GM18508 (cell line): ENCODE measurements around the gene RNPEP.
"Not testable (repeated sequence)": the region's sequence is repeated elsewhere in the genome, so short reads cannot be mapped to it uniquely, and the experiment has no call there.

Experiments
- ATAC-seq: cut with Tn5 transposase; IDR thresholded peaks from one replicate; pipeline ENCODE4 v1.9.1; 2021; ENCODE audit warnings: moderate number of reproducible peaks; ENCODE audit not compliant: insufficient read depth, unreplicated experiment

The RNPEP gene

DNA sequence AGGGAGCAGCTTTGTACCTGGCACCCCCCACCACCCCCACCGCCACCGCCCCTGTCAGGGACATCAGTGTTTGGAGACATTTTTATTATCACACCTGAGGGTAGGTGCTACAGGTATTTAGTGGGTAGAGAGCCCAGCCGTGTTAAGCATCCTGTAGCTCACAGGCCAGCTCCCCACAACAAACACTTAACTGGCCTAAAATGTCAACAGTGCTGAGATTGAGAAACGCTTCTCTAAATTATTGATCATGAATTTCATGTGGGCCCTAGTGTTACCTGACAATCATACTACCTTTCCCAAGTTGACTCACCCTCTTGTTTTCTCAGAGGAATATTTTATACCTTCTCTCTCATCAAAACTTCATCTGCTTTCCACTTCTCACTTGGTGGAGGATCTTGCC lies 49.3 kb downstream of the RNPEP start:
- ATAC-seq = no peak

GRCh38 chr1:202034149-202034682 lies 51.8 kb downstream of the RNPEP start:
- no peak for ATAC-seq

DNA sequence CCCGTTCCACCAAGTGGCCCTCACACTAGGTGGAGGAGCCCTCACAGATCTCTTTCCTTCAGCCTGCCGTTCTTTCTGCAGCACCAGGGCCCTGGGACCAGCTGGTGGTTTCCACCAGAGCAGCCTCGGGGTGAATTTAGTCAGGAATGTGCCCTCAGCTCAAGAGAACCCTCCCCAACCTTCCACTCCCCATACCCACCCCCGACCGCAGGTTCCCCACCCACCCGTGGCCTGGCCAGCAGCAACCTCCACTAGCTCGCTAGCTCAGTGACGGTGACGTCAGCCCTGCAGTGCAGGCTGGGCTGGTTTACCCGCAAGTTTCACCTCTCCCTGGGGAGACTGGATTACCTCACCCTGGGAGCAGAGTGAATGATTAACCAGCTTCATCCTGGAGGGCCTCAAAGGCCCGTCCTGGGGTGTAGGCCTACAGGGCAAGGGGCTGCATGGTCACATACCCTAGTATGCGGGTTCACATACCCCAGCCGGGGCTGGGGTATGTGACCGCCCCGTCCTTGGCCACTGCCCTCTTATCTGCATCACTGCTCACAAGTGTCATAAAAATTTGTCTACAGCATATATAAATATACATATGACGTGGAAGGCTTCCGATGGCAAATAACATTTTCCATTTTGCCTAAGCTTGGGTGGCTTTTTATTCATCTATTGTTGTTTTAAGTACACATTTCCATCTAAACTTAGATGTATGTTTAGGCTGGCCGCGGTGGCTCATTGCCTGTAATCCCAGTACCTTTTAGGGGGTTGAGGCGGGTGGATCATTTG lies 52.4 kb downstream of the RNPEP start:
- no peak for ATAC-seq

GRCh38 chr1:202036595-202037387 lies 54.3 kb downstream of the RNPEP start:
- no peak for ATAC-seq

DNA sequence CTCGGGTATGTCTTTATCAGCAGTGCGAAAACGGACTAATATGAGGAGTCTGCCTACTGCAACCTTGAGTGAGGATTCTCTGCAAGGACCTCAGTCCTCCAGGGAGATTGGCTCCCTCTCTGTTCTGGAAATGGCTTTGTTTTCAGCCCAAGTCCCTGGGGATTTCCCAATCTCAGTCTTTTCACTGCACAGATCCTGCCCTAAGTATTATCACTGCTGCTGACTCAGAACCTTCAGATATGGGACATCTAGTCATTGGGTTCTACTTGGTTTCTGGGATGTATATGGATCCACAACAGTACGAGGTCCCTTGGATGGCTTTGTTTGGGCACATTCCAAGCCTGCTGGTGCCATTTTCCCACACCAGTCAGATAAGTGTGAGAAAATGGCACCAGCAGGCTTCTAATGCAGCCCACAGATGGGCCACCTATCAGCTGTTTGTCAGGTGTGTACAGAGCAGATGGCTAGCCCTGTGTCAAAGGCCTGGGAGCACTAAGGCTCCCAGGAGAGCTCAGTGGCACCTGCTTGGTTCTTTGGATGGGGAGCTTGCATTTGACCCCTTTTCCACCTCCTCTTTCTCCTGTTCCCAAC lies 55.4 kb downstream of the RNPEP start:
- no peak for ATAC-seq

- no peak for ATAC-seq
Observed at GRCh38 chr1:202038688-202039346, 56.4 kb downstream of the RNPEP start.

DNA sequence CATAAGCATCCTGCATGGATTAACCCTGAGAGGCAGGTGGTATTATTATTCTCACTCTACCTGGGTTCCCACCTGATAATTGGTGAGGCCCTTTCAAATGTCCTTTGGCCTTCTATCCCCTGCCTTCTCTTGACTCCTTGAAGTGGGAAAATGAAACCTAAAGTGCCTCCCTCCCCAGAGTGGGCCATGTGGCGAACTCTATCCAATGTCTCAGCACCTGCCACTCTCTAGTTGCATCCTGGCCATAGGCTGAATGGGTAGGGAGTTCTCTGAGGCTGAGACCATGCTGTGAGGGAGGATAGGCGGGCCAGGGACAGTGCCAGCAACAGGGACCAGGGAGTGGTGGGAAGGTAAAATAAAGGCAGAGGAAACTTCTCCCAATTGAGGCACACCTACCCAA lies 63.3 kb downstream of the RNPEP start:
- no peak for ATAC-seq

- no peak for ATAC-seq
Observed at GRCh38 chr1:202046227-202046626, 63.8 kb downstream of the RNPEP start.

- ATAC-seq = no peak
Observed at GRCh38 chr1:202046748-202047708, 64.6 kb downstream of the RNPEP start.

GRCh38 chr1:202047977-202048376 lies 65.5 kb downstream of the RNPEP start:
- no peak for ATAC-seq

GRCh38 chr1:202049129-202049528 lies 66.7 kb downstream of the RNPEP start:
- ATAC-seq = no peak

DNA sequence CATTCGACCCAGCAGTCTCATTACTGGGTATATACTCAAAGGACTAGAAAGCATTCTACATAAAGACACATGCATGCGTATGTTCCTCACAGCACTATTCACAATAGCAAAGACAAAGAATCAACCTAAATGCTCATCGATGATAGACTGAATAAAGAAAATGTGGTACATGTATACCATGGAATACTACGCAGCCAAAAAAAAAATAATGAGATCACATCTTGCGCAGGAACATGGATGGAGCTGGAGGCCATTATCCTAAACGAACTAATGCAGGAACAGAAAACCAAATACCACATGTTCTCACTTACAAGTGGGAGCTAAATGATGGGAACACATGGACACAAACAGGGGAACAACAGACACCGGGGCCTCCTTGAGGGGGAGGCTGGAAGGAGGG lies 71.6 kb downstream of the RNPEP start:
- no peak for ATAC-seq

GRCh38 chr1:202054673-202055072 lies 72.2 kb downstream of the RNPEP start:
- not testable (repeated sequence) for ATAC-seq
